DND-41 (cell line): ENCODE data around the gene SLC26A6.

Experiments used
- ATAC-seq: fragments of 200-7000 bp; cut with Tn5 transposase; 3 replicates; pipeline ENCODE4 v1.9.1; 2021; ENCODE audit warnings: low read depth; ENCODE audit not compliant: insufficient read depth
- DNase-seq: peaks from one replicate; pipeline ENCODE4 v3.0.0-alpha.2; 2020
- H2AFZ ChIP-seq: 2 replicates; pipeline ENCODE4 v1.6.0; 2012; ENCODE audit warnings: low read depth, low read length
- H3K27ac ChIP-seq: 2 replicates; pipeline ENCODE4 v1.5.1; 2012; ENCODE audit warnings: low read length, inconsistent platforms
- H3K27me3 ChIP-seq: fragments of 200-600 bp; sonication (generic); 2 replicates; pipeline ENCODE4 v1.6.0; 2012; ENCODE audit warnings: low read length, mild to moderate bottlenecking, inconsistent platforms; ENCODE audit not compliant: insufficient read depth, poor library complexity
- H3K36me3 ChIP-seq: 2 replicates; pipeline ENCODE4 v1.5.1; 2012; ENCODE audit warnings: low read length, inconsistent platforms; ENCODE audit not compliant: insufficient read depth
- H3K4me1 ChIP-seq: 2 replicates; pipeline ENCODE4 v1.5.1; 2012; ENCODE audit warnings: mild to moderate bottlenecking, low read length; ENCODE audit not compliant: insufficient read depth
- H3K4me2 ChIP-seq: 2 replicates; pipeline ENCODE4 v1.6.0; 2012; ENCODE audit warnings: mild to moderate bottlenecking, moderate library complexity, low read length, inconsistent platforms; ENCODE audit not compliant: insufficient read depth
- H3K4me3 ChIP-seq, 2 experiments: fragments of 200-600 bp in 1 of 2; shearing (Covaris generic) in 1 of 2; 2 replicates each; pipeline ENCODE4 v1.5.1; 2012 to 2016; ENCODE audit warnings: inconsistent platforms in 2 of 2, low read length in 2 of 2, mild to moderate bottlenecking in 2 of 2, low read depth in 1 of 2, moderate library complexity in 1 of 2
- H3K79me2 ChIP-seq: 2 replicates; pipeline ENCODE4 v1.6.0; 2012; ENCODE audit warnings: low read length, inconsistent platforms; ENCODE audit not compliant: insufficient read depth
- H3K9ac ChIP-seq: 2 replicates; pipeline ENCODE4 v1.6.0; 2012; ENCODE audit warnings: low read depth, mild to moderate bottlenecking, inconsistent platforms, low read length, moderate library complexity
- H3K9me3 ChIP-seq: 2 replicates; pipeline ENCODE4 v1.5.1; 2012; ENCODE audit warnings: low read length, moderate library complexity, mild to moderate bottlenecking, inconsistent platforms; ENCODE audit not compliant: insufficient read depth, severe bottlenecking
- H4K20me1 ChIP-seq: 2 replicates; pipeline ENCODE4 v1.6.0; 2012; ENCODE audit warnings: low read length; ENCODE audit not compliant: insufficient read depth
- EZH2 ChIP-seq: IDR thresholded peaks from 3 replicates; pipeline ENCODE4 v1.6.1; 2012; ENCODE audit warnings: borderline replicate concordance, low read depth, mild to moderate bottlenecking, moderate library complexity, low read length, inconsistent platforms; ENCODE audit not compliant: severe bottlenecking
- TF ChIP-seq, protein P1 (sequence below): IDR thresholded peaks from 2 replicates; pipeline ENCODE4 v1.5.1; 2012; ENCODE audit warnings: borderline replicate concordance, low read length, moderate library complexity, mild to moderate bottlenecking; ENCODE audit not compliant: poor library complexity, severe bottlenecking; ENCODE audit errors: extremely low read depth

Gene SLC26A6

DNA sequence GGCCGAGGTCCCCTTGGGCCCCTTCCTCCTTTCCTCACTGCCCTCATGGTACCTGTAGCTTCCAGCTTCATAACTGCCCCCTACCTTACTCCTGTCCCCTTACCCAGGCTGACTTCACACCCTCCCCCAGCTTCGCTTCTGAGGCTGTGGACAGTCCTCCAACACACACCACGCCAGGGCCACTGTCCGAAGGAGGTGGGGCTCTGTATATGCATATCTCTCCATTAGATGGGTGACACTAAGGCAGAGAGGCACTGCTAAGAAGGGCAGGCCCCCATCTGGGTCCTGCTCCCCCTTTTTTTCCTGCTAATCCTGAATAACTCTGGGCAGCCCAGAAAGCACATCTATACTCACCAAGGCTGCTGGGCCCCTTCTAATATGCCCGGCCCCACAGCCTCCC is 39.1 kb downstream of the SLC26A6 start:
- TF ChIP-seq EZH2, result no peak
- TF ChIP-seq, protein P1, sequence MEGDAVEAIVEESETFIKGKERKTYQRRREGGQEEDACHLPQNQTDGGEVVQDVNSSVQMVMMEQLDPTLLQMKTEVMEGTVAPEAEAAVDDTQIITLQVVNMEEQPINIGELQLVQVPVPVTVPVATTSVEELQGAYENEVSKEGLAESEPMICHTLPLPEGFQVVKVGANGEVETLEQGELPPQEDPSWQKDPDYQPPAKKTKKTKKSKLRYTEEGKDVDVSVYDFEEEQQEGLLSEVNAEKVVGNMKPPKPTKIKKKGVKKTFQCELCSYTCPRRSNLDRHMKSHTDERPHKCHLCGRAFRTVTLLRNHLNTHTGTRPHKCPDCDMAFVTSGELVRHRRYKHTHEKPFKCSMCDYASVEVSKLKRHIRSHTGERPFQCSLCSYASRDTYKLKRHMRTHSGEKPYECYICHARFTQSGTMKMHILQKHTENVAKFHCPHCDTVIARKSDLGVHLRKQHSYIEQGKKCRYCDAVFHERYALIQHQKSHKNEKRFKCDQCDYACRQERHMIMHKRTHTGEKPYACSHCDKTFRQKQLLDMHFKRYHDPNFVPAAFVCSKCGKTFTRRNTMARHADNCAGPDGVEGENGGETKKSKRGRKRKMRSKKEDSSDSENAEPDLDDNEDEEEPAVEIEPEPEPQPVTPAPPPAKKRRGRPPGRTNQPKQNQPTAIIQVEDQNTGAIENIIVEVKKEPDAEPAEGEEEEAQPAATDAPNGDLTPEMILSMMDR, result no peak
- H3K9ac ChIP-seq, result no peak overlapping the region
- H4K20me1 ChIP-seq, result peaks cover 16% of the 10 kb centered on the region
- H3K27ac ChIP-seq, result no peak overlapping the region
- H3K4me1 ChIP-seq, result no peaks in the 10 kb centered on the region
- no peaks in the 10 kb centered on the region for H3K9me3 ChIP-seq
- no peak for DNase-seq
- no peaks in the 10 kb centered on the region for H3K27me3 ChIP-seq
- H3K79me2 ChIP-seq, result no peaks in the 10 kb centered on the region
- no peak overlapping the region for H2AFZ ChIP-seq
- H3K36me3 ChIP-seq, result peaks cover 36% of the 10 kb centered on the region
- no peak for ATAC-seq
- no peak overlapping the region for H3K4me3 ChIP-seq
- H3K4me2 ChIP-seq, result no peak overlapping the region

DNA sequence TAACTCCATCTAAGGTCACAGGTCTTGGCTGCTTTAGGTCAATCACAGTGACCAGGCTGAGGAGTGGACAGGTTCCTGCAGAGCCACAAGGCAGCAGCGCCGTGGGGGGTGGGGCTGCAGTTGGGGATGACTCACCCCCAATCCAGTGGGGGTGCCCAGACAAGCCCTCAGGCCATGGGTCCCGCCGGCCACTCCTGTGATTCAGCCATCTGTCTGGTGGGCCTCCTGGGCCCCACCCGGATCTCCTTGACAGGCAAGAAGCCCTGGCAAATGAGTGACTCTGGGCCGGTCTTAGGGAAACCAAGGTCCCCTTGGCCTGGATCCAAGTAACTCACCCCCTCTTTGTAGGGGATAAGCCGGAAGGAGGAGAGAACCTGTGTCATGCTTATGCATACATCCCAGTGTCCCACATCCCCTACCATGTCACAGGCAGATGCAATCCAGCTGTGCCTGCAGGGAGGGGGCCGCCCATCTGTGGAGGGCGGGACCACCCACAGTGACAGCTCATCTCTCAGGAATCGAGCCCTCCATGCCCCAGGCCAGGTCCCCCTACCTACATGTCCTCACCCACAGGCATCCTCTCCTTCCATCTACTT is 39.6 kb downstream of the SLC26A6 start:
- Histone ChIP-seq H3K27me3 (no peaks in the 10 kb centered on the region), H3K36me3 (peaks cover 31% of the 10 kb centered on the region), H2AFZ (no peak overlapping the region), H3K79me2 (no peaks in the 10 kb centered on the region), H3K27ac (no peak overlapping the region), H3K9ac (no peak overlapping the region), H3K4me2 (no peak overlapping the region), H3K4me1 (no peaks in the 10 kb centered on the region), H3K4me3 (no peak overlapping the region), H4K20me1 (peaks cover 13% of the 10 kb centered on the region; the same call in 1 of the 2 replicates), H3K9me3 (no peaks in the 10 kb centered on the region)
- ATAC-seq, result no peak
- no peak for TF ChIP-seq EZH2
- TF ChIP-seq, protein P1, result no peak
- no peak for DNase-seq

DNA sequence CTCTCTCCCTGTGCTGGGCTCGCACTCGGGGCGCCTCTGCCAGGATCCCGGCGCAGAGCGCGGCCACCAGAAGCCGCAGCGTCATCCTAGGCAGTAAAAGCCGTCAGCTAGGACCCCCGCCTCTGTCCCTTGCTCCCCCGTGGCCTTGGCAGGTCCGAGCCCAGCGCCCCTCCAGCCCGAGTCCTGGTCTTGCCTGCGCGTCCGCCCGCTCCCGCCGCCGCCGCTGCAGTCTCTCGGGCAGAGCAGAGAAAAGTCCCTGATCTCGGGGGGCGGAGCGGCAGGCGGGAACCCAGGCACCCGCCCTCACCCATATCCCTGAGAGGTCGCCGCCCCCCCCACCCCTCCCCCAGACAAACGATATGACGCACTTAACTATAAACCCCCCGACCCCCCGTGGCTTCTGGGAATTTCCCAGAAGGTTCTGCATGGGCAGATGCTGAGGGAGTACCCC is 40.2 kb downstream of the SLC26A6 start, which contains the start of gene COL7A1:
Gene COL7A1, minus strand, starts transcription at position 255 of the 451 bp plus-strand sequence. Its CDS starts 170 bp downstream, at position 85.
- Histone ChIP-seq H3K36me3 (peaks cover 26% of the 10 kb centered on the region), H3K27me3 (no peaks in the 10 kb centered on the region), H3K4me3 (no peak within 1 kb of the TSS), H3K9me3 (no peaks in the 10 kb centered on the region), H4K20me1 (peaks cover 13% of the 10 kb centered on the region; the same call in 1 of the 2 replicates), H3K4me1 (no peaks in the 10 kb centered on the region), H3K27ac (no peak within 1 kb of the TSS), H3K4me2 (no peak within 1 kb of the TSS), H2AFZ (no peak within 1 kb of the TSS), H3K9ac (no peak within 1 kb of the TSS), H3K79me2 (no peaks in the 10 kb centered on the region)
- ATAC-seq, result no peak
- TF ChIP-seq, protein P1, result no peak
- no peak for TF ChIP-seq EZH2
- DNase-seq, result no peak
